ENCODE measurements around the gene UBXN2A. TPM values are rescaled to one million over a fixed set of nuclear protein-coding genes. Genes with fewer than 3 reads are reported as not detected.
"Not testable (repeated sequence)": the region's sequence is repeated elsewhere in the genome, so short reads cannot be mapped to it uniquely, and the experiment has no call there.

Gene UBXN2A
- total RNA-seq, 2 donors from 2014 or later = 12.0 to 13.9 TPM

DNA sequence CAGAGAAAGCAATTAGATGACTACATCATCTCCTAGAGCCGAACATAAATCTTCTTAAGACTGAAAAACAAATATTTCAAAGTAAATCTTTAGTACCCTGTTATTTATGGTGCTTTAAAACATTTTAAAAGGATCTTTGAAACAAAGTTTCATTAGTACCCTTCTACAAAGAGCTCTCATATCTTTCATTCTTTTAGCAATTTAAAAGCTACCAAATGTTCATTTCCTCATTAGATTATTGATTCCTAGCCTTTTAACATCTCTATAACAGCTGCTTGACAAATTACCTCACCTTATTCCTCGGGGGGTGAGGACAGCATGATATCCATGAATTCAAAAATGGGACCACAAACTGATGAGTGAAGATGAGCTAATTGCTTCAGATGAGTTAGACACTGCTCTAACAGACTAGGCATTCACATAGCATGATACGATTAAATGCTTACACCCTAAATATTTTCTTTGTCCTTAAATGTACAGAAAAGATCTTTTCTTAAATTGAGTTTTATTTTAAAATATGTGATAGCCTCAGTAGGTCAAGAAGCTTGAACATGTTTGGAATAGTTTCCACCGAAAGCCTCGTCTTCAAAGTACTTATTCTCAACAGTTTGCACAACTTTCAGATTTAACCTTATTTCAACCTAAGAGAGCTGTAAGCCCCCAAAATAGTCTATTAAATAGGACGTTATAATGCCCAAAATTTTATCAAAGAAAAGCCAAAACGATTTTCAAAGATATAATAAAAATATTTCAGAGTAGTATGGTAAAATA is 15.5 kb upstream of the UBXN2A start:
- no peaks in the 10 kb centered on the region for H3K9me3 ChIP-seq (ENCODE audit: control insufficient read depth, low read length, poor library complexity, severe bottlenecking)
- peak overlapping the region; percentile 98 for H3K27ac Mint-ChIP-seq
- ATAC-seq (no peak), DNase-seq (no peak)
- peaks cover 37% of the 10 kb centered on the region for H3K4me1 Mint-ChIP-seq
- peak overlapping the region; percentile 21 for H3K4me3 Mint-ChIP-seq
- peaks cover 6% of the 10 kb centered on the region for H3K36me3 Mint-ChIP-seq (ENCODE audit: low read depth)
- no peaks in the 10 kb centered on the region for H3K27me3 Mint-ChIP-seq

DNA sequence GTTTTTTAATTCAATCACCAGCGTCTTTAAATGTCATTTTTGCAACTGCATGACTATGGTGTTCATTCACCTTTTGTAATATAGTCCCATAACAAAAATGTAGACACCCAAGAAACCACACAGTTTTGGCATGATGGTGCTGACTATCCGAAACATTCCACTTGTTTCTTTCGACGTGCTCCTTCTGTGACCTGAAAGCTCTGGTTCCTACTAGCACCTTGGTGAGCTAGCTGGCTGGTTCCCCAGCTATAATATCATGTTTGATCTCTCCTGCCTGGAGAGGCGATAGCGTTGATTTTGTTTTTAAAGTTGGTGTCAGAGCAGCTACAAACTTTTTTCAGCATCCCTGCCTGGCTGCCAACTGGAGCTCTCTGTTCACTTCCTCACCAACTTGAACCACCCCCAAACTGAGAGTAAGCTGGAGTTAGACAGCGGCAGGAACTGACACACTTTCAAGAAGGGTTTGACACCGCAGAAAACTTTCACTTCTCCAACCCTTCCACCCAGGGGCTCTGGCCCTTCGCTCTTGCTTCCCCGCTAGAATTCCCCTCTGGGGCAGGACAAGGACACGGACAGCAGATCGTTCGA is 14.5 kb upstream of the UBXN2A start:
- H3K9me3 ChIP-seq (ENCODE audit: control insufficient read depth, low read length, poor library complexity, severe bottlenecking) = no peaks in the 10 kb centered on the region
- DNase-seq (peak in 2 of 3 donors; percentile 30 to 40), ATAC-seq (peak; percentile 47)
- Mint-ChIP-seq H3K27ac (peak overlapping the region; percentile 98), H3K36me3 (ENCODE audit: low read depth) (peaks cover 8% of the 10 kb centered on the region), H3K27me3 (no peaks in the 10 kb centered on the region), H3K4me3 (peak overlapping the region; percentile 97), H3K4me1 (peaks cover 38% of the 10 kb centered on the region)

DNA sequence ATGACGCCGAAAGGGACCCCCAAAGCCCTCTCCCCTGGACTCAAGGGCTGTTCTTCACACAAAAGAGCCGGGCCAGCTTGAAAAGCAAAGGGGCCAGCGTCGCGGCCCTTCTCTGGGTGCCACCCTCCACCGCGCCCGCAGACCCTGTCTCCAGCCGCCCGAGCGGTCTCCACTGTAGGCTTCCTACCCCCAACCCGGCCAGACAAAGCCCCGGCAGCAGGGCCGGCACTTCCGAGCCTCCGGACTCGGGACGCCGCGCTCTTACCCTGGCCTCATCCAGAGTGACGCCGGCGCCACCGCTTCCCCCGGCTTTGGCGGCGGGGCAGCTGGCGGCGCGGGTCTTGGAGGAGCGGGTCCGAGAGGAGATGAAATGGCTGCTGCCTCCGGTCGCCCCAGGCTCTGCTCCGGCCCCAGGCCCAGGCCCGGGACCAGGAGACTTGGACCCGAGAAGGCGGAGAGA is 13.9 kb upstream of the UBXN2A start:
- peak overlapping the region; percentile 97 for H3K4me3 Mint-ChIP-seq
- H3K27ac Mint-ChIP-seq = peak overlapping the region; percentile 98
- DNase-seq (peak in 1 of 3 donors; percentile 21), ATAC-seq (no peak)
- no peaks in the 10 kb centered on the region for H3K27me3 Mint-ChIP-seq
- H3K9me3 ChIP-seq (ENCODE audit: control insufficient read depth, low read length, poor library complexity, severe bottlenecking) = no peaks in the 10 kb centered on the region
- peaks cover 8% of the 10 kb centered on the region for H3K36me3 Mint-ChIP-seq (ENCODE audit: low read depth)
- H3K4me1 Mint-ChIP-seq = peaks cover 38% of the 10 kb centered on the region

DNA sequence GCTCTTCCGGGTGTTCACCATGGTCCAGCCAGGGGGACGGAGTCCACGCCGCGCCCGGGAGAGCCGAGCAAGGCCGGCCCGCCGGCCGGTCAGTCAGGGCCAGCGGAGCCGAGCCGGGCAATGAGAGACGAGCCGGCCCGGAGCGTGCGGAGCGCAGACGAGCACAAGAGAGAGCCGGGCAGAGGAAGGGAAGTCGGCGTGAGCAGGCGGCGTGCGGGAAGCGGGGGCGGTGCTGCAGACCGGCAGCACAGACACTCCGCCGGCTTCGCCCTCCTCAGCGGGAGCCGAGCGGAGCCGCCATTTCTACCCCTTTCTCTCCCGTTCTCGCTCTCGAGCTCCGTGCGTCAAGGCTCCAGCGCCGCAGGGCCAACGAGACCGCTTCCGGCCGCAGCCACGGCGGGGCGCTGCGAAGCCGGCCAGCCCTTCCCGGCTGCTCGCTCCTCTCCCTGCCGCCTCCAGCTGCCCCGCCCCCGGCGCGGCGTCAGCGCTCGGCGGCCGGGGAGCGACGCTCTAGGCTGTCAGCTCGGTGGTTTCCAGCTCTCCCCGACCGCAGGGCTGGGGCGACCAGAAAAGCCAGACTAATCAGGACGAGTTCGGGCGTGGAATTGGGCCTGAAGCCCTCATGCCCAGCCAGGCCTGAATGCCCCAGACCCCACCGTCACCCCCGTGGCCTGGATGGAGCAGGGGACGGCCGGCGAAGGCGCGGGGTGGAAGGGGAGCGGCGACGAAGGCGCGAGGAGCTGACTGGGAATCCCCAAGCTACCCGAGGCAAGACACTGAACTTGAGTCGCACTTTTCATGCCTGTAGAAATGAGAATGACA is 13.3 kb upstream of the UBXN2A start, which contains the start of gene ATAD2B:
TSS of gene ATAD2B (minus strand) at position 374 of the 822 bp plus-strand sequence. CDS start at position 21, 353 bp downstream.
- Mint-ChIP-seq H3K4me1 (peaks cover 36% of the 10 kb centered on the region), H3K4me3 (peak within 1 kb of the TSS; percentile 97), H3K27me3 (no peaks in the 10 kb centered on the region), H3K36me3 (ENCODE audit: low read depth) (peaks cover 8% of the 10 kb centered on the region), H3K27ac (peak within 1 kb of the TSS; percentile 98)
- ATAC-seq (peak; percentile 83), DNase-seq (peak; percentile 93 to 97 (median 94))
- H3K9me3 ChIP-seq (ENCODE audit: control insufficient read depth, low read length, poor library complexity, severe bottlenecking) = no peaks in the 10 kb centered on the region

DNA sequence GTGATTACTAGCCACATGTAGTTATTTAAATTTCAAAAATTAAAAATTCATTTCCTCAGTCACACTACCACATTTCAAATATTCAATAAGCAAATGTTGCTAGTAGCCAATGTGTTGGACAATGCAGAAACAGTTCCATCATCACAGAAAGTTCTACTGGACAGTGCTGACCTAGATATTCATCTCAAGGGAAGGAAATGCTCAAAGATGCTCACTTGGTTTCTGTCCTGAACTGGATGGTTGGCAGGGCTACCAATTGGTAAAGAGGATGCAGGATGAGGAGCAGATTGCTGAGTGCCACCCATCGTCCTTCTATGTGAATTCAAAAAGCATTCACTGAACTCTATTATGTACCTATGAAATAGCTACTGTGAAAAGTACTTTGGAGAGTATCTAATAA is 6.0 kb upstream of the UBXN2A start:
- peaks cover 5% of the 10 kb centered on the region for H3K36me3 Mint-ChIP-seq (ENCODE audit: low read depth)
- H3K4me1 Mint-ChIP-seq = peaks cover 9% of the 10 kb centered on the region
- H3K4me3 Mint-ChIP-seq = no peak overlapping the region
- H3K27me3 Mint-ChIP-seq = peaks cover 8% of the 10 kb centered on the region
- no peaks in the 10 kb centered on the region for H3K9me3 ChIP-seq (ENCODE audit: control insufficient read depth, low read length, poor library complexity, severe bottlenecking)
- H3K27ac Mint-ChIP-seq = no peak overlapping the region
- DNase-seq = no peak
- ATAC-seq = no peak

DNA sequence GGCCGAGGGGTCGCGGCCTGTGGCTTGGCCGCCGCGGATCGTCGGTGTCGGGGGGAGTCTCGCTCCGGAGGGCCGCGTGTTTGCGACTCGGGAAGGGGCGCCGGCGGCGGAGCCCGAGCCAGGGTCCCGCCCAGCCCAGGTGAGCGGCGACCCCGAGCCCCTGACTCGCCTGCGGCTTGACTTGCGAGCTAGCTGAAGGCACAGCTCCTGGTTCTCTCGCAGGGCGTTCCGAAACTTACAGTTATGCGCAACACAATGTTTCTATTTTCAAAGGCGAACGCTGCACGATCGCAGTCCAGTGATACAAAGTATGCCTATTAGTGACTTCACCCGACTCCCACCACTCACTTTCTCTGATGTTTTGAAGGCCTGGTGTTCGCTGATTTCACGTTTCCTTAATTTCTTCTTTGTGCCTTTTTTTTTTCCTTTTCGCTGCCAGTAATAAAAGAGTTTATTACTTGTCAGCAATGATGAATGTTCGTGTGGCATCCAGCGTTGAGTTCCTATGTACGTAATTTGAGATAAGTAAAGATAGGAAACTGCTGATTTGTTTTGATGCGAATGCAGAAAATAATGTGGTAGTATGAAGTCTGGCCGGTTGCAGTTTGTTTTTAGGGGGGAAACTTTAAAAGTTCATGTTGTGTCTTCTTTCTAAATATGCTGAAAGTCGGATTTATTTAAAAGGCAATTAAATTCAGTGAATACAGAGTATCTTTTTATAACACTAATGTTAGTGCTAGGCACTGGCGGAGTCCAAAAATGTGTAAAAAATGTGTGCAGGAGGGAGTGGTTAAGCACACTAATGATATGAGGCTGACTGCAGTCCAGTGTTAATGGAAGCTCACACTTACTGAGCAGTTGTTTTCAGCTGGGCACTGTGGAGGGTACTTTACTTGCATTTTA is 706 bp downstream of the UBXN2A start:
- H3K4me1 Mint-ChIP-seq = peaks cover 26% of the 10 kb centered on the region

DNA sequence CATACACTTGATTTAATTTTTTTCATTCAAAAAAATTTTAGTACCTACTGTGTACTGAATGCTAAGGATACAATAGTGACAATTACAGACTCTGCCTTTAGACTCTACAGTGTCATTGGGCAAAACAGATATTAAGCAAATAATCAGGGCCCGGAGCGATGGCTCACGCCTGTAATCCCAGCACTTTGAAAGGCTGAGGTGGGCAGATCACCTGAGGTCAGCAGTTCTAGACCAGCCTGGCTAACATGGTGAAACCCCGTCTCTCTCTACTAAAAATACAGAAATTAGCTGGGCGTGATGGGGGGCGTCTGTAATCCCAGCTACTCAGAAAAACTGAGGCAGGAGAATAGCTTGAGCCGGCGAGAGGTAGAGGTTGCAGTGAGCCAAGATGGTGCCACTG is 1.4 kb downstream of the UBXN2A start:
- no peak for ATAC-seq
- Mint-ChIP-seq H3K27me3 (peaks cover 8% of the 10 kb centered on the region), H3K4me3 (no peak overlapping the region), H3K4me1 (peaks cover 26% of the 10 kb centered on the region), H3K36me3 (ENCODE audit: low read depth) (peaks cover 3% of the 10 kb centered on the region), H3K27ac (peak overlapping the region; percentile 86)
- no peak for DNase-seq
- H3K9me3 ChIP-seq (ENCODE audit: control insufficient read depth, low read length, poor library complexity, severe bottlenecking) = no peaks in the 10 kb centered on the region

More for the DNA sequence above, 706 bp downstream of the UBXN2A start:
- H3K27ac Mint-ChIP-seq = peak overlapping the region; percentile 86
- peak overlapping the region; percentile 95 for H3K4me3 Mint-ChIP-seq
- peak in 1 of 3 donors; percentile 15 for DNase-seq
- peaks cover 3% of the 10 kb centered on the region for H3K36me3 Mint-ChIP-seq (ENCODE audit: low read depth)
- H3K27me3 Mint-ChIP-seq = peaks cover 8% of the 10 kb centered on the region
- ATAC-seq = peak; percentile 61
- no peaks in the 10 kb centered on the region for H3K9me3 ChIP-seq (ENCODE audit: control insufficient read depth, low read length, poor library complexity, severe bottlenecking)

DNA sequence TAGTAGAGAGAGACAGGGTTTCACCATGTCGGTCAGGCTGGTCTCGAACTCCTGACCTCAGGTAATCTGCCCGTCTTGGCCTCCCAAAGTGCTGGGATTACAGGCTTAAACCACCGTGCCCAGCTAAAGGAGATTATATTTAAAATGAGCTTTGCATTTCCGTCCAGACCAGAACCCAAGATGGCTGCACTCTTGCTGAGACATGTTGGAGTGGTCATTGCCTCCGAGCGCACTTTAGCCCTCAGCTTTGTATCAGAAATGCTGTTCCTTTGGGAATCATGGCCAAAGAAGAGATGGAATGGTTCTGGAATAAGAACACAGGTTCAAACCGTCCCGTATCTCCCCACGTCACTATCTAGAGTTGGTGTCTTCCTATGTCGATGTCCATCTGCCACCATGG is 3.4 kb downstream of the UBXN2A start:
- ATAC-seq = no peak
- Mint-ChIP-seq H3K4me1 (peaks cover 26% of the 10 kb centered on the region), H3K4me3 (no peak overlapping the region)

DNA sequence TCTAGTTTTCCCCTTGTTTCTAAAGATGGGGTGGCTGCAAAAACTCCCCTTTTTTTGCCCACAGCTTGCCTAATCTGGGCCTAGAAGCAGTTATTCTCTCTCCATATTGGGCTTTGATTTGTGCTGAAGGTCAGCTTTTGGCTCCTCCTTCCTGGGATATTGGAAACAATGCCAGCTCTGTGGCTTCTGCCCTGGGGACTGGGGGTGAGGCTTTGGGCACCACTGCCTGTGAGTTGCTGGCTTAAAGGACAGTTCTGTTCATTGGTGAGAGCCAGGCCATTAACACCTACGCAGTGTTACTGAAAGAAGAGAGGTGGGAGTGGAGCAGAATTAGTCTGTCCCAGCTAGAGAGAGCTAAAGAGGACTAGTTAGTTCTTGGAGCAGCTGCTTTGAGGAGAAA is 4.3 kb downstream of the UBXN2A start:
- ATAC-seq = no peak
- H3K9me3 ChIP-seq (ENCODE audit: control insufficient read depth, low read length, poor library complexity, severe bottlenecking) = no peaks in the 10 kb centered on the region
- Mint-ChIP-seq H3K27me3 (no peaks in the 10 kb centered on the region), H3K4me3 (no peak overlapping the region), H3K27ac (peak overlapping the region; percentile 62), H3K36me3 (ENCODE audit: low read depth) (no peaks in the 10 kb centered on the region), H3K4me1 (peaks cover 17% of the 10 kb centered on the region)
- no peak for DNase-seq

More for the DNA sequence above, 3.4 kb downstream of the UBXN2A start:
- peaks cover 3% of the 10 kb centered on the region for H3K36me3 Mint-ChIP-seq (ENCODE audit: low read depth)
- H3K9me3 ChIP-seq (ENCODE audit: control insufficient read depth, low read length, poor library complexity, severe bottlenecking) = no peaks in the 10 kb centered on the region
- H3K27me3 Mint-ChIP-seq = peaks cover 6% of the 10 kb centered on the region
- H3K27ac Mint-ChIP-seq = no peak overlapping the region
- DNase-seq = no peak

DNA sequence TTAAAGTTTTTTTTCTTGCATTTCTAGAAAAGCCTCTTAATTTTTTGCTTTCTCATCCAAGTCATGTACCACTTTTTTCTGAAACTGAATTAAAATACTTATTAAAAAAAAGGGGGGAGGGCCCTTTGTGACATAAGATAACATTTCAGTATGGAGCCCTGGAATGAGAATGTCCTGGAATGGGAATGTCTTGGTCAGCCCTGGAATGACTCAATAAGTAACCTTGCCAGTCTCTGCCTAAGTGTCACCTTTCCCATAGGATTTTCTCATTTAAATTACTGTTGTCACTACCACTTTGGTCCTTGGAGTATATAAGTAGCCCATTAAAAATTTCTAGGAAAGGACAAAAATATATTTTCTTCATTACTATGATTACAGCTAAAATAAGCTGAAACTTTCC is 4.7 kb downstream of the UBXN2A start:
- DNase-seq (no peak), ATAC-seq (no peak)
- Mint-ChIP-seq H3K27ac (no peak overlapping the region), H3K4me3 (no peak overlapping the region), H3K4me1 (peaks cover 16% of the 10 kb centered on the region), H3K36me3 (ENCODE audit: low read depth) (no peaks in the 10 kb centered on the region), H3K27me3 (no peaks in the 10 kb centered on the region)
- H3K9me3 ChIP-seq (ENCODE audit: control insufficient read depth, low read length, poor library complexity, severe bottlenecking) = no peaks in the 10 kb centered on the region

DNA sequence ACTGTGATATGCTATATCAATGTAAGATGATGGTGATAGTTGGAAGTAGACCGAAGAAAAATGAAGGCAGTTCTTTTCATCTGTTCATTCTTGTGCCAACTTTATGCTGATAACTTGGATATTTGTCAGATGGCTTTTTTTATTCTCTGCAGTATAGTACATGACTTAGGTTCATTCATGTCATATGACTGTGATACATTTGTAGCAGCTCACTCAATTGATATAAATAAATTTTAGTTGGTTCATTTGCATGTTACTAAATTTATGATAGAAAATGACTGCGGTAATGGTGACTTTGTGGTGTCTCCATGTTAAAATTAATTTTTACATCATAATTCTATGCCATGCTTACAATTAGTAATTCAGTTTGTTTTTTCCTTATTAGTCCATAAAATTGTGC is 7.1 kb downstream of the UBXN2A start:
- H3K36me3 Mint-ChIP-seq (ENCODE audit: low read depth) = no peaks in the 10 kb centered on the region
- ATAC-seq = no peak

DNA sequence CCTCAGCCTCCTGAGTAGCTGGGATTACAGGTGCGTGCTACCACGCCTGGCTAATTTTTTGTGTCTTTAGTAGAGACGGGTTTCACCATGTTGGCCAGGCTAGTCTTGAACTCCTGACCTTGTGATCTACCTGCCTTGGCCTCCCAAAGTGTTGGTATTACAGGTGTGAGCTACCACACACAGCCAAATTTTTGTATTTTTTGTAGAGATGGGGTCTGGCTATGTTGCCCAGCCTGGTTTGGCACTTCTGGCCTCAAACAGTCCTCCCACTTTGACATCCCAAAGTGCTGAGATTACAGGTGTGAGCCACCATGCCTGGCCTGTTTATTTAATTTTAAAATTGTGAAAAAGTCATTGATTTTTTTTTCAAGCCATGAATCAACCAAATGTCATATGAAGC is 12.3 kb downstream of the UBXN2A start:
- not testable (repeated sequence) for ATAC-seq; H3K27ac Mint-ChIP-seq; H3K9me3 ChIP-seq (ENCODE audit: control insufficient read depth, low read length, poor library complexity, severe bottlenecking); H3K4me1 Mint-ChIP-seq; H3K36me3 Mint-ChIP-seq (ENCODE audit: low read depth); DNase-seq; H3K27me3 Mint-ChIP-seq; H3K4me3 Mint-ChIP-seq

More for the DNA sequence above, 7.1 kb downstream of the UBXN2A start:
- no peaks in the 10 kb centered on the region for H3K27me3 Mint-ChIP-seq
- no peak for DNase-seq
- H3K27ac Mint-ChIP-seq = no peak overlapping the region
- no peaks in the 10 kb centered on the region for H3K9me3 ChIP-seq (ENCODE audit: control insufficient read depth, low read length, poor library complexity, severe bottlenecking)
- no peak overlapping the region for H3K4me3 Mint-ChIP-seq
- H3K4me1 Mint-ChIP-seq = peaks cover 7% of the 10 kb centered on the region

Data from T-helper 17 cell (primary cell).